Mesenchymal stem cell (in vitro differentiated cells and primary cell): Measurements from ENCODE around the gene SPC25.
A peak's percentile ranks its signal among the peaks of the same experiment; 100 is the strongest.

Experiments
- DNase-seq: peaks from one replicate; pipeline ENCODE4 v3.0.0-alpha.2; 2013
- H2AFZ ChIP-seq: one replicate; pipeline ENCODE4 v1.6.1; 2013; ENCODE audit warnings: low read depth, mild to moderate bottlenecking, control low read depth, inconsistent platforms, low read length, moderate library complexity
- H2AK5ac ChIP-seq: 2 replicates; pipeline ENCODE4 v1.6.1; 2013; ENCODE audit warnings: low read length, moderate library complexity, mild to moderate bottlenecking, inconsistent platforms; ENCODE audit not compliant: severe bottlenecking
- H2BK120ac ChIP-seq: one replicate; pipeline ENCODE4 v1.6.1; 2013; ENCODE audit warnings: low read depth, mild to moderate bottlenecking, inconsistent platforms, low read length, moderate library complexity
- H2BK12ac ChIP-seq, 2 experiments: one replicate each; pipeline ENCODE4 v1.6.1; 2013; ENCODE audit warnings: inconsistent platforms in 2 of 2, low read length in 2 of 2, mild to moderate bottlenecking in 2 of 2, moderate library complexity in 2 of 2, control low read depth in 1 of 2
- H2BK15ac ChIP-seq: one replicate; pipeline ENCODE4 v1.6.1; 2013; ENCODE audit warnings: mild to moderate bottlenecking, low read depth, inconsistent platforms; ENCODE audit not compliant: poor library complexity, severe bottlenecking
- H2BK5ac ChIP-seq: 2 replicates; pipeline ENCODE4 v1.6.1; 2013; ENCODE audit warnings: low read depth, mild to moderate bottlenecking, low read length, control low read depth, inconsistent platforms; ENCODE audit not compliant: poor library complexity, severe bottlenecking
- H3K14ac ChIP-seq, 2 experiments: one replicate each; pipeline ENCODE4 v1.6.1; 2013; ENCODE audit warnings: inconsistent platforms in 2 of 2, low read length in 2 of 2, control low read depth in 1 of 2, mild to moderate bottlenecking in 1 of 2, moderate library complexity in 1 of 2
- H3K18ac ChIP-seq, 2 experiments: one replicate each; pipeline ENCODE4 v1.6.1; 2013; ENCODE audit warnings: inconsistent platforms in 2 of 2, low read length in 2 of 2, control low read depth in 1 of 2, low read depth in 1 of 2, mild to moderate bottlenecking in 1 of 2
- H3K23ac ChIP-seq, 2 experiments: one replicate each; pipeline ENCODE4 v1.6.1; 2013; ENCODE audit warnings: inconsistent platforms in 2 of 2, low read length in 2 of 2, mild to moderate bottlenecking in 2 of 2, moderate library complexity in 2 of 2, control low read depth in 1 of 2
- H3K27ac ChIP-seq: 2 replicates; pipeline ENCODE4 v1.5.1; 2013; ENCODE audit warnings: mild to moderate bottlenecking, moderate library complexity, low read length, control low read depth, inconsistent platforms; ENCODE audit not compliant: poor library complexity, severe bottlenecking
- H3K27me3 ChIP-seq, 2 experiments: 2 replicates each; pipeline versions ENCODE4 v1.6.1 to v1.7.0; 2013; ENCODE audit warnings: low read length in 2 of 2, mild to moderate bottlenecking in 2 of 2, moderate library complexity in 2 of 2, control low read depth in 1 of 2, inconsistent platforms in 1 of 2; ENCODE audit not compliant: control insufficient read depth in 1 of 2, insufficient read depth in 1 of 2
- H3K36me3 ChIP-seq, 2 experiments: 2 replicates each; pipeline versions ENCODE4 v1.6.1 to v1.7.0; 2013; ENCODE audit warnings: low read length in 2 of 2, control low read depth in 1 of 2, inconsistent platforms in 1 of 2, low read depth in 1 of 2, mild to moderate bottlenecking in 1 of 2; ENCODE audit not compliant: insufficient read depth in 2 of 2, control insufficient read depth in 1 of 2
- H3K4ac ChIP-seq, 2 experiments: one replicate each; pipeline ENCODE4 v1.6.1; 2013; ENCODE audit warnings: inconsistent platforms in 2 of 2, low read length in 2 of 2, mild to moderate bottlenecking in 2 of 2, moderate library complexity in 2 of 2, control low read depth in 1 of 2, low read depth in 1 of 2
- H3K4me1 ChIP-seq: 2 replicates; pipeline ENCODE4 v1.6.1; 2013; ENCODE audit warnings: low read depth, low read length, control low read depth; ENCODE audit not compliant: control insufficient read depth, insufficient read depth
- H3K4me2 ChIP-seq: 2 replicates; pipeline ENCODE4 v1.6.1; 2013; ENCODE audit warnings: low read length, mild to moderate bottlenecking, inconsistent platforms; ENCODE audit not compliant: poor library complexity, severe bottlenecking
- H3K4me3 ChIP-seq, 2 experiments: 2 replicates each; pipeline versions ENCODE4 v1.5.1 to v1.7.0; 2013; ENCODE audit warnings: low read length in 2 of 2, mild to moderate bottlenecking in 2 of 2, control low read depth in 1 of 2, low read depth in 1 of 2; ENCODE audit not compliant: insufficient read depth in 1 of 2
- H3K79me1 ChIP-seq: replicated peaks from 2 replicates; pipeline ENCODE4 v1.6.1; 2013; ENCODE audit warnings: mild to moderate bottlenecking, control low read depth, low read length, inconsistent platforms; ENCODE audit not compliant: poor library complexity, severe bottlenecking
- H3K9ac ChIP-seq: 2 replicates; pipeline ENCODE4 v1.7.0; 2013; ENCODE audit warnings: mild to moderate bottlenecking, low read length, moderate library complexity
- H3K9me3 ChIP-seq: 2 replicates; pipeline ENCODE4 v1.7.0; 2013; ENCODE audit warnings: mild to moderate bottlenecking, low read length; ENCODE audit not compliant: control insufficient read depth
- H4K8ac ChIP-seq: one replicate; pipeline ENCODE4 v1.6.1; 2013; ENCODE audit warnings: inconsistent platforms, mild to moderate bottlenecking, low read length, moderate library complexity
- H4K91ac ChIP-seq: one replicate; pipeline ENCODE4 v1.6.1; 2013; ENCODE audit warnings: mild to moderate bottlenecking, low read length, inconsistent platforms
- WGBS: methylation state at CpG from one replicate; pipeline ENCODE4 v1.1.7; 2013; ENCODE audit warnings: mixed read lengths; 5-methylcytosine and 5-hydroxymethylcytosine counted together

SPC25 gene

GRCh38 chr2:168854651-168855050, 35.6 kb downstream of the SPC25 start:
- H3K14ac ChIP-seq = no peak overlapping the region
- no peaks in the 10 kb centered on the region for H3K36me3 ChIP-seq
- H3K27ac ChIP-seq = no peak overlapping the region
- no peak overlapping the region for H3K4ac ChIP-seq
- no peak overlapping the region for H3K4me3 ChIP-seq
- no peak overlapping the region for H2BK5ac ChIP-seq
- H4K8ac ChIP-seq = no peak overlapping the region
- no peak overlapping the region for H3K18ac ChIP-seq
- H3K9ac ChIP-seq = no peak overlapping the region
- WGBS = 100% methylated on average over 3 of the region's 5 CpGs
- peaks cover 1% of the 10 kb centered on the region for H3K79me1 ChIP-seq
- no peak overlapping the region for H2BK15ac ChIP-seq
- no peak overlapping the region for H2AK5ac ChIP-seq
- H2BK12ac ChIP-seq = no peak overlapping the region
- H3K4me1 ChIP-seq = peaks cover 2% of the 10 kb centered on the region
- H3K27me3 ChIP-seq = no peaks in the 10 kb centered on the region
- H2BK120ac ChIP-seq = no peak overlapping the region
- no peak for DNase-seq
- H3K9me3 ChIP-seq = no peaks in the 10 kb centered on the region
- H4K91ac ChIP-seq = no peak overlapping the region
- no peak overlapping the region for H3K4me2 ChIP-seq
- H3K23ac ChIP-seq = no peak overlapping the region
- H2AFZ ChIP-seq = no peak overlapping the region

DNA sequence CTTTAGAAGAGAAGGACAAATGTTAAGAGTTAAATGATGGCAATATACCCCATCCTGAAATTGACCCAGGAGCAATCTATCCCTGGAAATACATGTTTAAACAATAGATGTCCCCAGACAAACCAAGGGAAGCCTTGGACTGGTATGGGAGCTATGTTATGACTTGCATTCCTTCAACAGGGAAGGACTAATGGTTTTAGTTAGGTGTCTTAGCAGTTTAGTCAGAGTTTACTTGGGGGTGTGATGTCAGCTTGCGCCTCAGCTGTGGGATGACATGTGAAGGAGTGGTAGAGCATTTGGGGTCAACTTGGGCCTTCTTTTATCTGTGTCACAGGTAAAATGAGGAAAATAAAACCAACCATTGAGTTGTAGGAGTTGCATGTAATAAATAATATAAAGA, 36.8 kb downstream of the SPC25 start:
- 100% methylated on average over 1 of the region's 1 CpG for WGBS
- no peak overlapping the region for H4K91ac ChIP-seq
- H3K4me1 ChIP-seq = peaks cover 2% of the 10 kb centered on the region
- H3K9me3 ChIP-seq = no peaks in the 10 kb centered on the region
- H4K8ac ChIP-seq = no peak overlapping the region
- DNase-seq = no peak
- no peak overlapping the region for H3K4ac ChIP-seq
- H3K14ac ChIP-seq = no peak overlapping the region
- H3K27me3 ChIP-seq = no peaks in the 10 kb centered on the region
- no peaks in the 10 kb centered on the region for H3K36me3 ChIP-seq
- H2BK5ac ChIP-seq = no peak overlapping the region
- no peak overlapping the region for H2BK15ac ChIP-seq
- no peak overlapping the region for H3K4me3 ChIP-seq
- H2AK5ac ChIP-seq = no peak overlapping the region
- no peak overlapping the region for H3K4me2 ChIP-seq
- H3K18ac ChIP-seq = no peak overlapping the region
- H2AFZ ChIP-seq = no peak overlapping the region
- H2BK12ac ChIP-seq = no peak overlapping the region
- no peak overlapping the region for H3K9ac ChIP-seq
- H2BK120ac ChIP-seq = no peak overlapping the region
- peaks cover 1% of the 10 kb centered on the region for H3K79me1 ChIP-seq
- H3K23ac ChIP-seq = no peak overlapping the region
- H3K27ac ChIP-seq = no peak overlapping the region

GRCh38 chr2:168852481-168852880, 37.7 kb downstream of the SPC25 start:
- Histone ChIP-seq H2BK120ac (no peak overlapping the region), H4K91ac (peak overlapping the region; percentile 40), H3K14ac (no peak overlapping the region), H3K27ac (no peak overlapping the region), H3K18ac (no peak overlapping the region), H3K9me3 (no peaks in the 10 kb centered on the region), H3K27me3 (no peaks in the 10 kb centered on the region), H2BK5ac (no peak overlapping the region), H3K36me3 (no peaks in the 10 kb centered on the region), H4K8ac (no peak overlapping the region), H2BK12ac (no peak overlapping the region), H3K4me1 (peaks cover 2% of the 10 kb centered on the region), H2BK15ac (no peak overlapping the region), H3K9ac (no peak overlapping the region), H3K4me3 (no peak overlapping the region), H2AK5ac (no peak overlapping the region), H3K79me1 (peaks cover 1% of the 10 kb centered on the region), H2AFZ (no peak overlapping the region), H3K4ac (no peak overlapping the region), H3K4me2 (no peak overlapping the region), H3K23ac (no peak overlapping the region)
- DNase-seq = no peak
- WGBS = 79% methylated on average over 3 of the region's 3 CpGs

DNA sequence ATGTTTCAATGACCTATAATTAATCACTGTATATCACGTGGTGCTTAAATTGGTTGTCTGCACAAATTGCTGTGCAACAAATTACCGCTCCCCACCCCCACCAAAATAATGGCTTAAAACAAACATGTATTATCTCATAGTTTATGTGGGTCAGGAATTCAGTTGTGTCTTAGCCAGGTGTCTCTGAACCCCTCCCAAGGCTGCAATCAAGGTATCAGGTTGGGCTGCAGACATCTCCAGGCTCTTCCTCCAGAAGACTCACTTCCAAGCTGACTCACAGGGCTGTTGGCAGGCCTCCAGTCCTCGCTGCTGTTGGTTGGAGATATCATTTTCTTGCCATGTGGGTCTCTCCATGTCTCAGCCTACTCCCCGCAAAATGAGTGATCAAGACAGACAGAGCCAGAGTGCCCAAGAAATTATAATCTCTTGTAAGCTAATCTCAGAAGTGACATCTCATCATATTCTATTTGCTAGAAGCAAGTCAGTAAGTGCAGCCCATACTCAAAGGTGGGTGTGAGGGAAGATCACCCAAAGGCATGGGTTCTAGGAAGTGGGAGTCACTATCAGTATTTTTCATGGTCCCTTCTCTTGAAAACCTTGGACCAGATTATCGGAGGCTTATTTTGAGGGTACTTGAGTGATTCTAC, 38.4 kb downstream of the SPC25 start:
- H3K14ac ChIP-seq = no peak overlapping the region
- no peak overlapping the region for H2BK15ac ChIP-seq
- no peak overlapping the region for H2AFZ ChIP-seq
- H3K9ac ChIP-seq = no peak overlapping the region
- H2BK5ac ChIP-seq = no peak overlapping the region
- no peak overlapping the region for H2BK12ac ChIP-seq
- H3K4me3 ChIP-seq = no peak overlapping the region
- H3K18ac ChIP-seq = no peak overlapping the region
- H3K79me1 ChIP-seq = peaks cover 1% of the 10 kb centered on the region
- no peaks in the 10 kb centered on the region for H3K27me3 ChIP-seq
- peak; percentile 37 for DNase-seq
- no peak overlapping the region for H3K4ac ChIP-seq
- 87% methylated on average over 3 of the region's 5 CpGs for WGBS
- H3K4me2 ChIP-seq = no peak overlapping the region
- no peaks in the 10 kb centered on the region for H3K9me3 ChIP-seq
- no peaks in the 10 kb centered on the region for H3K36me3 ChIP-seq
- no peak overlapping the region for H4K8ac ChIP-seq
- H3K27ac ChIP-seq = no peak overlapping the region
- H3K23ac ChIP-seq = no peak overlapping the region
- H2AK5ac ChIP-seq = no peak overlapping the region
- no peak overlapping the region for H4K91ac ChIP-seq
- H2BK120ac ChIP-seq = no peak overlapping the region
- H3K4me1 ChIP-seq = peaks cover 2% of the 10 kb centered on the region
